Measurements from ENCODE around the gene PLVAP.

PLVAP gene

DNA sequence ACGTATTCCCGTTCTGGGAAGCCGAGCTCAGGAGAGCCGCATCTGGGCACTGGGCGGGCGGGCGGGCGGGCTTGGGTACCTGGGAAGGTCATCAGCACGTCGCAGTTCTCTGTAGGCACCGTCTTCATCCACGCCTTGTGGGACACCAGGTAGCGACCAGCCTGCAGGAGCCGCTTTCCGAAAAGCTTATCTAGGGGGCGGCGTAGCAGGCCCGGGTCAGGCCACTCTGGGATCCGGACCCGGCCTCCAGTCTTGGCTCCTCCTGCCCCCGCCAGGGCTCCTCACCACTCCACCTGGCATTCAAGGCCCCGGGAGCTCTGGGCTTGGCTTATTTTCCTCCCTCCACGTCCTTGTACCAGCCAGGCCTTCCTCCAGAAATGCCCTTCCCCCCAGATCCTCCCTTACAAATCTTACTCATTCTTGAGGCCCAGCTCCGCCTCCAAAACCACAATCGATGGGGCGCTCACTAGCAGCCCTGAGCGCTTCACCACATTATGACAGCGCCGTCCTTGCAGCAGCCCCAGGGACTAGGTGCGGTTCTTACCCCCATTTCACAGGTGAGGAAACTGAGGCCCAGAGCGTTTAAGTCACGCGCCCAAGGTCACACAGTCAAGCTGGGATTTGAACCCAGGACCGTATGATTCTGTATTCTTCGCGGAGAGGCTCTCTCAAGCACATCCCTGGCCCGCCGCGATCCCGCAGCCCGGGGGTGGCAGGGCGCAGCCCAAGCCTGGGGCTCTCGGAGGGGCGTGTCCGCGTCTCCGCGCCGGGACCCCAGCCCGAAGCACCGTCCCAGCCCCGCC, 43.3 kb downstream of the PLVAP start:
- DNase-seq = peak; percentile 76

DNA sequence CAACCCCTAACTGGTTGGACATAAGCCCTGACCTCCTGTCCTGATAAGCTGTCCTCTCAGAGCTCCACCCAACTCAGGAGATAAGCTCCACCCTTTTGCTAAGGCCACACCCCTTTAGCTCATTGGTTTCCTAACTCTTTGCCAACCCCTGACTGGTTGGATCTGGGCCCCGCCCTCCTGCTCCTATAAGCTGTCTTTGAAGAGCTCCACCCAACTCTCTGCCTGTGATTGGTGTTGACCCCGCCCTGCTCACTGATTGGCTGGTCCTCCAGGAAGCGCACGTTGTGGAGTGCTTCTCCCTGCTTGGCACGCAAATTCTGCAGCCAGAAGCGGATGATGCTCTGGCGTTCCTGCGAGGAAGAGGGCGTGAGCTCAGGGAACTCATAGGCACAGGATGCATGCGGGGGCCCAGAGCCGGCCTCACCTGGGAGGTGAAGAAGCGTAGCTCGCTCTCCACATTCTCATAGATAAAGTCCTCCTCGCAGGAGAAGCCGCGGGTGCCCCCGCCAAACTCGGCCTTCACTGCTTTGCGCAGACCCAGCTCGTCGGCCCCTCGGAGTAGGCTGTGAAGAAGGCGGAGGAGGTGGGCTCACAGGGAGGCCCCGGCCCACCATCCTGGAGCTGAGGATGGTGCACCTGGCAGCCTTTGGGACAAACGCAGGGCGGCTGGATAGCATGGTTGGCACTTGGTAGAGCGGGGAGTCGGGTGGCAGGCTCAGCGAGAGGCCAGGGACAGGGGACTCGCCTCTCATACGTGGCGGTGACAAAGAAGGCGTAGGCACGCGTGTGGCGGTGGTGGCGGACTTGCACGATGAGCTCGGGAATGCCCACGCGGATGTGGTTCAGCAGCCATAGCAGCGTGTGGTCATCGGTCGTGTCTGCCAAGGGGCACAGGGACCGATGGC, 44.2 kb downstream of the PLVAP start:
- peak; percentile 47 for DNase-seq

DNA sequence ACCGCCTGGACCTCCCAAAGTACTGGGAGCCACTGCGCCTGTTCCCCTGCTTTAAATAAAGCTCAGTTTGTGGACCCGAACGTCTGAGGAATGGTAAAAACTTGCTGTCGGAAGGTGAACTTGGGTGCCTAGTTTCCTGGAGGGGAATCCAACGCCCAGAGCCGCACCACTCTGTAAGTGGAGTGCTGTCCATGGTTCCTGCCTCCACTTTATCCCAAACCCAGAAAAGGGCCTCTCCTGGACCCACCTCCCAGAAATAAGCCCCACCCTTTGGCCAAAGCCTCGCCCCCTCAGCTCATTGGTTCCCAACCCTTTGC, 44.8 kb downstream of the PLVAP start:
- no peak for DNase-seq

DNA sequence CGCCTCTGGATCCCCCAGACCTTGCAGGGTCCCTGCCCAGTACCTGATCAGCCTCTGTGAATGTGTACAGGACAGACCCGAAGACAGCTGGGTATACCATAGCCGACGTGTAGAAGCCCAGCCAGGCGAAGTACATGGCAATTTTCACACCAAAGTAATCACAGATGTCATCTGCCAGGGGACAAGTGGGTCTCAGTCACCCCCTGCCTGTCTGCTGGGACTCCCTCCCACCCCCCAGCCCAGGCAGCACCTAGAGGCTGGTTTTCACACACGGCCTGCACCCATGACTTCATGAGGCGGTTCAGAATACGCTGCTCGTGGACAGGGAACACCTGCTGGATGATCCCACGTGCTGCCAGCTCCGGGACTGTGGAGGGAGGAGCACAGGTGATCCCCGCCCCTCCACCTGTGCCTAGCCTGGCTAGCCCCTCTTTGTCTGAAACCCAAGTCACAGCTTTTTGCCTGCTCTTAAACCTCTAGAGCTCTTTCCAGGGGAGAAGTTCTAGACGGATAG, 46.0 kb downstream of the PLVAP start:
- DNase-seq = no peak

DNA sequence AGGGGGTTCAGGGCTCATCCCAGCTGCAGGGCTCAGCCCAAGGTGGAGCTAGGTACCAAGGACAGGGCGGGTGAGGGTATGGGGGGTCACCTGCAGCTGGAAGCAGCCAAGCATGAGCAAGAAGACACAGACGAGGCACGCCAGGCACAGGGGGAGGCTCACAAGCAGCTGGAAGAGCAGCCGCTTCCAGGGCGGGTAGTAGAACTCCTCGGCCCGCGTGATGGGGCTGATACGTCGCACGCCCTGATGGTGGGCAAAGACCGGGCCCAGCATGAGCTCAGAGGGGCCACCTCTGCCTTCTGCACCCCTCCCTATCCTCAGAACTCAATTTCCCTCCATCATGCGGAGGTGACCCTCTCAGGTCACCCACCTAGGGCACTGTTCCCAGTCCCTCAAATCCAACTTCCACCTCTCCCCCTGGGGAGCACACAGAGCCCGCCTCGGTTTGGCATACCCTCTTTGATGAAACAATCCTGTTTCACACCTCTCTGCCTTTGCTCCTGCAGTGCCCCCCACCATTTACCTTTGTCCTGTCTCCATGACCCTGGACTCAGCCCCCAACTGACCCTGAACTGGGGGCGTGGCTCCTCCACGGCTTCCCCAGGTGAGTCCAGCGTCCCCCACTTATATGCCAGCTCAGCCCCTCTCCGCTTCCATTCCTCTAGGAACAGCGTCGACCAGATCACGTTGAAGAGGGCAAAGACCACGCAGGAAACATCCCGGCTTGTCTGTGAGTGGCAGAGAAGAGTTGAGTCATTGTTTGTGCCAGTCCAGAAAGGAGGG, 46.7 kb downstream of the PLVAP start:
- no peak for DNase-seq

DNA sequence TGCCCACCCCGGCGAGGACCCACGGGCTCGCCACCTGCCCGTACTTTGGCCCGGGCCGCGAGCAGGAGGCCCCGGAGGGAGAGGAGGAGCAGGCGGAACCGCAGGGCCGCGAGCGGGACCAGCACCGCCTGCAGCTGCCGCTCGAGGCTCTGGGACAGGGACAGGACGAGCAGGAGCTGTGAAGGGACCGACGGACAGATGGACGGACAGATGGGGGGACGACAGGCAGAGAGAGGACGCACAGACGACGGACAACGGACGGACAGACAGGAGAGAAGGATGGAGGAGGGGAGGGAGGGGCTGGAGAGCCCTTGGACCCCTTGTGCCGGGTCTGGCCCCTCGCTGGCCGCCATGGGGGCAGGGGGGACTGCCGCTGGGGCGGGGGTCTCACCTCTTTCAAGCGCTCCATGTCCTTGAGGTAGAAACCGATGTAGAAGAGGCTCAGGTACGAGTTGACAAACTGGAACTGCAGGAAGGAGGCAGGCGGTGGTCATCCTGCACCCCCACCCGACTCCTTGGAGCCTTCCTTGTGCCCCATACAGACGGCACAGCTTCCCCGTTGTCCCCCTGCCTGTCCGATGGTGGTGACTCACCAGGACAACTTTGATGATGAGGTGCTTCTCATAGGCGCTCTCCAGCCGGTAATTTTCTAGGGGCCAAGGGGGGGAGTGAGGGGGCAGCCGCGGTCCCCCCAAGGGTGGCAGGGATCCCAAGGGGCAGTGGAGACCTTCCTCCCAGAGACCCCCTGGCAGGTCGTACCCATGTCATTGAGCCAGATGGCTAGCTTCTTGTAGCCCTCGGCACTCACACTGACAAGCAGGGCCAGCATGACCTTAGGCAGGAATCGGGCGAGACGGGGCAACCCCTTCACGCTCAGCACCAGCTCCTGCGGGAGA, 47.5 kb downstream of the PLVAP start:
- DNase-seq = no peak

DNA sequence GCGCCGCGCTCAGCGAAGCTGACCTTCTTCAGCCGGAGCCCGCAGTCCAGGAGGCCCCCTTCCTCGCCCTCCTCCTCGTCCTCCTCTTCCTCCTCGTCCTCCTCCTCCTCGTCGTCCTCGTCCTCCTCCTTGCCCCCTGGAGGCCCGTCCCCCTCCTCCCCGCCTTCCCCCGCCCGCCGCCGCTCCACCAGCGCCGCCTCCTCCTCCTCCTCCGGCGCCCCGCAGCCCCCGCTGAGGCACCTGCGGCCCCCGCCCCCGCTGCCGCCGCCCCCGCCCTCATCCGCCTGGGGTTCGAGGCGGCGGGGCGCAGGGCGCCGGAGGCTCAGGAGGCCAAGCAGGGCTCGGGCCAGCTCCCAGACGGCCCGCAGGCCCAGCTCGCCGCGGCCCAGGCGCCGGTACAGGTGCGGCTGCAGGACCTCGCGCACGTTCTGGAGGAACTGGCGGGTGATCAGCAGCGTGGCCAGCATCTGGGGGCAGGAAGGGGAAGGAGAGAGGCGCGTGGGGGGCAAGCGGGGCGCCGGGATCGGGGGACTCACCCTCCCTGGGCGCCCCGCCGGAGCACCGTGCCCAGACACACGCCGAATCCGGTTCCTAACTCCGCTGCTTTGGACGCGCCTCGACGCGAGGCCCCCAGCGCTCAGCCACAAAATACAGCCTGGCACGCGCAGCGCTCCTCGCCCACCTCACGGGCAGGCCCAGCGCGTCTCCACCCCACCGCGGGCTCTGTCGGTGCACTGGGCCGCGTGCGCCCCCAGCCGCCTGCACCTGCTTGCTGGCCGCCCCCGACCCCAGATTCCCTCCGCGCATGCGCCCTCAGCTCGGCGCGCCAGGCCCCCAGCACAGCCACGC, 48.4 kb downstream of the PLVAP start:
- DNase-seq = peak; percentile 51

DNA sequence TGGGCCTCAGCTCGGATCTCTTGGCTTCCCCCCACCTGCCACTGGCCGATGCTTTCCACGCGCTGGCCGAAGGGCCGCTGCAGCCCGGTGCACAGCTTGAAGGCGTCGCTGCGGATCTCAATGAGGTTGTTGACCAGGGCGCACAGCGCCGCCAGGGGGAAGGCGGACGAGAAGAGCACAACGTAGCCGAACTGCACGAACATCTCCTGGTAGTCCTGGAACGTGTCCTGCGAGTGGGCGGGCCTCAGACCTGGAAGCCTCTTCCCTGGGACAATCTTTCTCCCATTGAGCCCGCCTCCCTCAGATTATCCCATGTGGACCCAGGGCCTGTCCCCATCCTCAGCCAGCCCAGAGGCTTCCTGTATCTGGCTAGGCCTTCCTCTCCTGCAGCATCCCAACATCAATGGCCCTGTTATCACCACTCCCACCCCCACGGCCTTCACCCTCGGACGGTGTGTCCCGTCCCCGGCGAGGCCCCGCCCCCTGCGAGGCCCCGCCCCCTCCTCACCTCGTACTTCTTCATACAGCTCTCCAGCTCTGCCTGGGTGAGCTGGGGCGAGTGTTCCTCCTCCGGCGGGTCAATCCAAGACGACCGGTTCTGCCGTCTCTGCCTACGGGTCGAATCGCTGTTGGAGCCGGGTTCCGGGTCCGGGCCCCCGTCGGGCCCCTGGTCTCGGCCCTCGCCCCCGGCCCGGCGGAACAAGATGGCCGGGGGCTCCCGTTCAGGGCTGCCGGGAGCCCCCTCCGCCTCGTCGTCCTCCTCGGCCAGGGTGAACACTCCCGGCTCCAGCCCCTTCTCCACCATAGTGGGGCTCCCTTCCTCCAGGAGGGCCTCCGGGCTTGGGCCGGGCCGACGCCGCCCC, 49.3 kb downstream of the PLVAP start:
- DNase-seq = peak; percentile 67

DNA sequence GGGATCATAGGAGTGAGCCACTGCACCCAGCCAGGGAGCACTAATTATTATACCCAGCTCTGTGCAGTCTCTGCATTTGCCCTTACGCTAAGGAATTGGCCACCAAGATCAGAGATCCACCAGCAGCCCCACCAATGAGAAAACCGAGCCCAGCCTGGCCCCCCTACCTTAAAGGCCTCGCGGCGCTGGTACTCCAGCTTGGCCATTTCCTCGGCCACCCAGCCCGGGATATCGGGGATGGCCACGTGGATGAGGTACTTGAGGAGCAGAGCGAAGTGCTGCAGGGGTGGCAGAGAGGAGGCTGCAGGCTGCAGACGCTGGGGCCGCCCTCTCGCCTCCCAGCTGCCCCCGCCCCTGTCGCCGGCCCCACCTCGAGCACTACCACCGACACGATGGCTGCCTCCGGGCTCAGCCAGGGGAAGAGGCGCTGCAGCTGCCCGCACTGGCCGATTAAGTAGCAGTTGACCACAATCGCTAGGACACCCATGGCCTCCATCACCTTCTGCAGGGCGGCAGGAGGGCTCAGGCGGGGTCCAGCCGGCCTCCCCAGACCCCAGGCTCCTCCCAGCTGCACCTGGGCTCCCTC, 50.0 kb downstream of the PLVAP start:
- DNase-seq = no peak

DNA sequence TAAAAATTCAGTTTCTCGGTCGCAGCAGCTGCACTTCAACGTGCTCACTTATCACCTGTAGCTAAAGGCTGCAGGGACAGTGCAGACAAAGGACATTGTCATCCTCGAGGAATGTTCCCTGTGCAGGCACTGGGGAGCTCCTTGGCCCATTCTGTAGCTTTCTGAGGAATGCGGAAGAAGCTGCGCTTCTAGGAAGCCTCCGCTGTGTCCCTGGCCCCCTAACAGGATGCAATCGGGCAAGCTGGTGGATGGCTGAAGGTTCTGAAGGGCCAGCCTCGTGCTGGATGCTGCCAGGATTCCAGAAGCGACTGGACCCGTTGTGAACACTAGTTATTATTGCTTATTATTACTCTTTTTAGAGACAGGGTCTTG, 50.6 kb downstream of the PLVAP start:
- DNase-seq = no peak

DNA sequence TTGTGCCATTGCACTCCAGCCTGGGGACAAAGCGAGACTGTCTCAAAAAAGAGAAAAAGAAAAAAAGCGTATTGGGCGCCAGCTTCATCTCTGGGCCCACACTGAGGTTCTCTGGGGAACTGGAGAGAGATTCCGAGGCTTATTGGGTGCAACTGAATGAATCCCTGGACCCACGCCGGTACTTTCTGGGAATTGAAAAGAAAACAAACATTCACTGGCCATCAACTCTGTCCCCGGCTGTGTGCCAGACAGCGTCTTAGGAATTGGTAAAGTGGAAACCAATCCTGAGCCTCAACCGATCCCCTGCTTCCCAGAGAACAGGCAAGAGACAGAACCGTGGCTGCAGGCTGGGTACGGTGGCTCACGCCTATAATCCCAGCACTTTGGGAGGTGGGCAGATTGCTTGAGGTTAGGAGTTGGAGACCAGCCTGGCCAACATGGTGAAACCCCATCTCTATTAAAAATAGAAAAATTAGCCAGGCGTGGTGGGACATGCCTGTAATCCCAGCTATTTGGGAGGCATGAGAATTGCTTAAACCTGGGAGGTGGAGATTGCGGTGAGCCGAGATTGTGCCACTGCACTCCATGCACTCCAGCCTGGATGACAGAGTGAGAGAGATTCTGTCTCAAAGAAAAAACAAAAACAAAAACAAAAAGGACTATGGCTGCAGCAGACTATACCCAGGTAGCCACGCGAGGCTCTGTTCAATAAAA, 51.1 kb downstream of the PLVAP start:
- DNase-seq = no peak

DNA sequence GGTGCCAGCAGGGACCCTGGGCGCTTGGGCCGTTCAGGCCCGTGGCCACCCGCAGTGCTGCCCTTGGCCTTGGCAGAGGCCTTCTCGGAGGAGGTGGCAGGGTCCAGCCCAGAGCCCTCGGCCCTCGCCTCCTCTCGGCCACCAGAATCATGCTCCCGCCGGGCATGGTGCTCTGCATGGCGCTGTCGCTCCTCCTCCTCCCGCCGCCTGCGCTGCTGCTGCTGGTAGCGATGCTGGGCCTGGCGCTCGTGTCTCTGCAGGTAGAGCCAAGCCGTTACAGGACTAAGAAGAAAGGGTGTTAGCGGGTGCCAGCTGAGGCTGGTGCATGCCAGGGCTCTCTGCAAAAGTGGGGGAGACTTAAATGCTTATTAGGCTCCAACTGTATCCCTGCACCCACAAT, 52.0 kb downstream of the PLVAP start:
- DNase-seq = no peak

DNA sequence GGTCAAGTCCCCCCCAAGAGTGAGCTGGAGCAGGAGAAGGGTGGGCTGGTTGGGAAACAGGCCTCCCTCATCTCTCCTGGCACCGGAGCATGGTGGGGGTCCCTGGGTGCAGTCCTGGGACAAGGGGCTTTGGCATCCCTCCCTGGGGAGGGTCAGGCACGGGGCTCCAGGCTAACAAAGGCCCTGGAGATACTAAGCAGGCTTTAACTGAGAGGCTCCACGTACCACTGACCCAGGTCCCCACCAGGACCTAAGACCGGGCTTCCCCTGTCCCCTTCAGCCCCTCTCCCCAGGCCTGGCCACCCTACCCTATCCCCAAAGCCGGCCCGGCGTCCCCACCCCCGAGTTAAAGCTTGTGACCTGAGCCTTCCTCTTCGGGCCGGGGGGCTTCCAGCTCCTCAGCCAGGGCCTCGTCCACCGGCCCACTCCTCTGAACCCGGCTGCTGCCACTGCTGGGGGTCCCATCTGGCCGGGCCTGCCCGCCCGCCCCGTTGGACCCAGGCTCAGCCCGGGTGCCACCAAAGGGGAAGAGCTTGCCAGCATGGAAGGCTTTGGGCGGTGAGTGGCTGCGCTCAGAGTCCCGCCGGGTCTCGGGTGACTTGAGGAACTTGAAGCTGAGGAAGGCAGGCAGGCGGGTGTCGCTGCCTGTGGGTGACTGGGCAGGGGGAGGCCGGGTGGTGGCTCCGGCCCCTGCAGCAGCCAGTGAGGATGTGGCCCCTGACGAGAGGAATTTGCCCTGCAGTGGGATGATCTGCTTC, 52.6 kb downstream of the PLVAP start:
- DNase-seq = no peak

DNA sequence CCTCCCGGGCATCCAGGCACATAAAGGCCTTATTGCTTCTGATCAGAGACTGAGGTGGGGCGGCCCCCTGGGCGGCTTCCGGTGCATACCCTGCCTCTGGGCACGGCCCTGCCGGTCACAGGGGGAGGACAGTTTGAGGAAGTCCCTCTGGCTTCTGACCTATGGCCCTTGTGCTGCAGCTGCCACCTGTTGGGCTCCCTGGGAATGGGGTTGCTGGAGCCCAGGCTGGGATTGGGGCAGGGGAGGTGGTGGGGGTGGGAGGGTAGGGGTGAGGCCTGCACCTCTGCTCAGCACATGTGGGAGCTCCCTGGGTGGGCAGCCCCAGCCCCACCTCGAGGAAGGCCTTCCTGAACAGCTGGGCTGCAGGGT, 53.2 kb downstream of the PLVAP start:
- no peak for DNase-seq

DNA sequence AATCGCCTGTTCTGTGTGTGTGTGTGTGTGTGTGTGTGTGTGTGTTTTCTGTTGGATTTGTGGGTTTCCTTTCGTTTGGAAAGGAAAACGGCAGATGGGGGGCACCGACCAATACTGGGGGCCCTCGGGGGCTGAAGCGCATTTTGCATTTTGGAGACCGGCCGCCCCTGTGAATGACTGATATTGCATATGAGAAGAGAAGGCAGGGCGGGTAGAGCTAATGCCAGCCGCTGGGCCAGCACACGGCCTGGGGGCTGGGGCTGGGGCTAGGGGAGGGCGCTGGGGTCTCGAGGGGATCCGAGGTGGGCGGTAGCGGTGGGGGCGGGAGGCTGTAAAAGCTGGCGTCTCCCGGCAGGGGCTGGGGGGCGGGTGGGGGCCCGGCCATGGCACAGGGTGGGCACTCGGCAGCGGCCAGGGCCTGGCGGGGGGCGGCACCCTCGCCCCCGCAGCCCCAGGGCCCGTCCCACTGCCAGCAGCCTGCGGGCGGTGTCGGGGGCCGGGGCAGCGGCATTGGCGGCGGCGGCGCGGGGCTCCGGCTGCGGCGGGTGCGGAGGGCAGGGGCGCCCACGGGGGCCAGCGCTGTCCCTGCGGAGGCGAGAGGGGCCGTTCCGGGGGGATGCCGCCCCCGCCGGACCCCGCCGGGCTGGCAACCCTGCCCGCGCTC, 53.7 kb downstream of the PLVAP start:
- DNase-seq = no peak

DNA sequence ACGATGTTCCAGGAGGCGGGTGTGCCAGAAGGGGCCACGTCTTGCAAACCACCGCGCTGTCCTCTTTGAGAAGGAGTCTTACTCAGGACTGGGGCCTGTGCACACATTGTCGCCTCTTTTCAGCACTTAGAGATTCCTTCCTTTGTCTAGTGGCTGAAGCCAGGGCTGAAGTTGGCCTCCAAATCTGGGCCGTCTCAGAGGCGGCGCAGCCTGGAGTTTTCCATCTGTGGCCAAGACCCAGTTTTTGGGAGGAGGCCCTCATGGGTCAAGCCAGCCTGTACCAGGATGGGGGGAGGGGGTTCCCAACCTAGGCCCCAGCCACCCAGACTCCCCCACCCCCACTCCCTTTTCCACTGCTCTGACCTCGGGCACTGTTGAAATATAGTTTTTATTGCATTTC, 54.3 kb downstream of the PLVAP start:
- no peak for DNase-seq

DNA sequence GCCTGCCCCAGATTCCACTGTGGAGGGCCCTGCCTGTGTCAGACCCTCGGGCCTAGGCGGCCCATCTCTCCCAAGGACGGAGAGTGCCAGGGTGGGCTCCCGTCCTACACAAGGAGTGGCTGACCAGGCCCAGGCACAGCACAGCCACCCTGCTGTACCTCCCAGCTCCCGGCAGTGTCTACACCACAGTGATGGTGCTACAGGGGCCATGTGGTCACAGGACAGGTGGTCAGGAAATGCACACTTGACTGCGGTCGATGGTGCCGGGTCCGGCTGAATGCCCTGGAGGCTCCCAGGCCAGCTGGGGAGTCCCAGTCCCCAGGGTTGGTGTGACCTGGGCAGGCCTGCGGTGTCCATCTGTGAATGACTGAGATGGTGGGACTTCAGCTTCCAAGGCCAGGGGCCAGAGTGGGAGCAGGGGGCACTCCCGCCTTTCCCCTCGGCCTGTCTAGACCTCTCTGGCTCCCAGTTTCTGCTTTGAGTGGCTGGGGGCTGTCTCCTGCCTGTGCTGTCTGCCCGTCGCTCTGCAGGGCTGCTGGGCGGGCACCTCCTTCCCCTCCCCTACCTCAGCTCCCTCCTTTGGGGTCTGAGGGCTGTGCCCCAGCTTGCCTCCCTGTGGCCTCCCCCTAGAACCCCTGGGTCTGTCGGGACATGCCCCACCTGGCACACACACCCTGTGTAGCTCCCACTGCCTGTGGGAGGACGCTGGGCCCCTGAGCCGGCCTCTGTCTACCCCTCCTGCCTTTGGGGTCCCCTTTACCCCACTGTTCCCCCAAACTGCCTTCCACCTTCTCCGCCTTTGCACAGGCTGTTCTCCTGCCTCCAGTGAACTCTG, 55.3 kb downstream of the PLVAP start:
- DNase-seq = no peak

Data from CD4-positive, alpha-beta T cell treated with Interleukin-12 subunit alpha and Interleukin-12 subunit beta, for 1 hour (primary cell).